ENCODE data around the gene PTPRR. TPM values are rescaled to one million over a fixed set of nuclear protein-coding genes. Genes with fewer than 3 reads are reported as not detected.

The PTPRR gene
- total and polyA plus RNA-seq, 2 donors (not counting 3 experiments of a cell fraction or from before 2014, with no cell fraction given) = 0.46 to 1.1 TPM

DNA sequence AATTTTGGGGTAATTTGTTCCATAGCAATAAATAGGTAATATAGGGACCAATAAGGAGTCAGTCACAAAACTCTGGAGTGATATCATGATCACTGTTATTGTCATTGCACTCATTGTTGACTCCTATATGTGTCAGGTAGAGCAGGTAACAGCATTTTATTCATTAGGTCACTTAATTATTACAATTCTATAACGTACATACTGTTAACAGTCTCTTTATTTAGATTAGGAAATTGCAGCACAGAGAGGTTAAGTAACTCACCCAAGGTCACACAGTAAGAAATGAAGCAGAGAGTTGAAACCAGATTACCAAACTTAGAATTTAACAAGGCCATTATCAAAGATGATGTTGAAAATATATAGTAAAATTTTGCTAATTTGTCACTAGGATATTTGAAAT lies 233.6 kb downstream of the PTPRR start:
- no peak overlapping the region for H3K4me2 ChIP-seq (ENCODE audit: insufficient read depth, low read length)
- dilution Hi-C loops (cut with MboI; ENCODE audit: extremely low pct_ligation_motif_present, low sequenced_read_pairs) (no loop called here), intact Hi-C loops (cut with micrococcal nuclease) (loop anchor here (2.0 kb wide), 1 partner anchor 62 kb away; no protein-coding TSS in a partner anchor)
- H3K9me1 ChIP-seq (replicated peaks; ENCODE audit: control insufficient read depth, extremely low read depth, insufficient read depth, low read length) = no peaks in the 10 kb centered on the region
- H3K36me3 ChIP-seq (ENCODE audit: control insufficient read depth in 2 of 2, extremely low read depth in 1 of 2, insufficient read depth in 2 of 2, low read length in 2 of 2) = no peaks in the 10 kb centered on the region
- no peak for FAIRE-seq
- H3K27ac ChIP-seq (ENCODE audit: insufficient read depth, low read depth, low read length) = no peak overlapping the region
- H3K4me1 ChIP-seq (ENCODE audit: control insufficient read depth, extremely low read depth, insufficient read depth, low read length) = peaks cover 16% of the 10 kb centered on the region
- POLR2A ChIA-PET = no interaction called here
- H3K9ac ChIP-seq (replicated peaks; ENCODE audit: extremely low read depth, insufficient read depth, low read length) = no peak overlapping the region
- H4K20me1 ChIP-seq (replicated peaks; ENCODE audit: control insufficient read depth, extremely low read depth, insufficient read depth, low read length) = no peaks in the 10 kb centered on the region
- no TSS peak for BruUV-seq (replicated peaks)
- H3K4me3 ChIP-seq (replicated peaks in 1 of 3; ENCODE audit: insufficient read depth in 1 of 3, low read depth in 1 of 3, low read length in 3 of 3) = no peak overlapping the region
- H3K27me3 ChIP-seq (ENCODE audit: control insufficient read depth in 2 of 2, insufficient read depth in 2 of 2, low read length in 2 of 2) = no peaks in the 10 kb centered on the region
- TF ChIP-seq FOS (IDR thresholded peaks at IDR 0.05; ENCODE audit: borderline replicate concordance, insufficient read depth, low read length) = no peak
- TF ChIP-seq GATA2 (IDR thresholded peaks at IDR 0.05; ENCODE audit: insufficient read depth, insufficient read length, low read depth, low read length) = no peak
- TF ChIP-seq, protein P1, sequence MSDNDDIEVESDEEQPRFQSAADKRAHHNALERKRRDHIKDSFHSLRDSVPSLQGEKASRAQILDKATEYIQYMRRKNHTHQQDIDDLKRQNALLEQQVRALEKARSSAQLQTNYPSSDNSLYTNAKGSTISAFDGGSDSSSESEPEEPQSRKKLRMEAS (IDR thresholded peaks at IDR 0.05; ENCODE audit: insufficient read depth, insufficient read length) = no peak
- no peak for TF ChIP-seq POLR2AphosphoS5 (IDR thresholded peaks at IDR 0.05; ENCODE audit: insufficient read depth, low read depth, low read length)
- TF ChIP-seq JUN (IDR thresholded peaks at IDR 0.05; ENCODE audit: borderline replicate concordance, insufficient read depth, insufficient read length, low read depth) = no peak
- TF ChIP-seq EZH2 (IDR thresholded peaks at IDR 0.05; ENCODE audit: borderline replicate concordance, low read depth, low read length, severe bottlenecking) = no peak
- TF ChIP-seq MYC (IDR thresholded peaks at IDR 0.05; ENCODE audit: low read depth, low read length) = no peak
- TF ChIP-seq POLR2A (IDR thresholded peaks at IDR 0.05; ENCODE audit: low read depth, low read length) = no peak
- no peaks in the 10 kb centered on the region for H3K79me2 ChIP-seq (ENCODE audit: control insufficient read depth, insufficient read depth, low read length)
- no peaks in the 10 kb centered on the region for H3K9me3 ChIP-seq (replicated peaks; ENCODE audit: control insufficient read depth, insufficient read depth, low read length)
- DNase-seq (ENCODE audit: low read depth, low spot score) = no peak
- CTCF ChIA-PET = interaction anchor here (0.6 to 1.4 kb wide), 2 partner anchors 11 to 22 kb away, joined by 3 to 4 read pairs; no protein-coding TSS in a partner anchor
- H2AFZ ChIP-seq (ENCODE audit: low read depth, low read length) = no peak overlapping the region

DNA sequence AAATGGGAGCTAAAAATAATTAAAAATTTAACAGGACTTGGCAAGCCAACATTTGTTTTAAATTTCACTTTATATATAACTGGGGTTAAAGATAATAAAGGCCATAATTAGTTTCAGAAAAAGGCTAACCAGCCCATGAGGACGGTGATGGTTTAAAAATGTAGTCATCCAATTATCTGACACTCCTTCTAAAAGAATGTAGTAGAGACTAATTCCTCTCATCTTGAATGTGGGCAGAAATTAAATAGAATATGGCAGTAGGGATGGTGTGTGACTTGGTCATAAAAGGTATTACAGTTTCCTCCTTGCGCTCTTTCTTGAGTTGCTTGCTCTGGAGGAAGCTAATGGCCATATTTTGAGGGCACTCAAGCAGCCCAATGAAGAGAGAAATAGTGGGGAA lies 234.2 kb downstream of the PTPRR start:
- H3K9me3 ChIP-seq (replicated peaks; ENCODE audit: control insufficient read depth, insufficient read depth, low read length) = no peaks in the 10 kb centered on the region
- no peaks in the 10 kb centered on the region for H3K27me3 ChIP-seq (ENCODE audit: control insufficient read depth in 2 of 2, insufficient read depth in 2 of 2, low read length in 2 of 2)
- no peak overlapping the region for H2AFZ ChIP-seq (ENCODE audit: low read depth, low read length)
- no TSS peak for BruUV-seq (replicated peaks)
- intact Hi-C loops (cut with micrococcal nuclease) (loop anchor here (2.0 kb wide), 1 partner anchor 61 kb away; no protein-coding TSS in a partner anchor), dilution Hi-C loops (cut with MboI; ENCODE audit: extremely low pct_ligation_motif_present, low sequenced_read_pairs) (no loop called here)
- ChIA-PET POLR2A (no interaction called here), CTCF (interaction anchor here (0.6 to 1.4 kb wide), 5 partner anchors 10 to 80 kb away, joined by 3 to 6 read pairs (median 3); no protein-coding TSS in a partner anchor)
- H3K36me3 ChIP-seq (ENCODE audit: control insufficient read depth in 2 of 2, extremely low read depth in 1 of 2, insufficient read depth in 2 of 2, low read length in 2 of 2) = no peaks in the 10 kb centered on the region
- H3K9ac ChIP-seq (replicated peaks; ENCODE audit: extremely low read depth, insufficient read depth, low read length) = no peak overlapping the region
- peaks cover 10% of the 10 kb centered on the region for H3K4me1 ChIP-seq (ENCODE audit: control insufficient read depth, extremely low read depth, insufficient read depth, low read length)
- no peaks in the 10 kb centered on the region for H3K9me1 ChIP-seq (replicated peaks; ENCODE audit: control insufficient read depth, extremely low read depth, insufficient read depth, low read length)
- H3K27ac ChIP-seq (ENCODE audit: insufficient read depth, low read depth, low read length) = no peak overlapping the region
- H3K4me3 ChIP-seq (replicated peaks in 1 of 3; ENCODE audit: insufficient read depth in 1 of 3, low read depth in 1 of 3, low read length in 3 of 3) = no peak overlapping the region
- FAIRE-seq (no peak), DNase-seq (ENCODE audit: low read depth, low spot score) (no peak)
- no peak for TF ChIP-seq GATA2 (IDR thresholded peaks at IDR 0.05; ENCODE audit: insufficient read depth, insufficient read length, low read depth, low read length)
- no peak for TF ChIP-seq MYC (IDR thresholded peaks at IDR 0.05; ENCODE audit: low read depth, low read length)
- TF ChIP-seq, protein P1 (IDR thresholded peaks at IDR 0.05; ENCODE audit: insufficient read depth, insufficient read length) = no peak
- TF ChIP-seq EZH2 (IDR thresholded peaks at IDR 0.05; ENCODE audit: borderline replicate concordance, low read depth, low read length, severe bottlenecking) = no peak
- no peak for TF ChIP-seq JUN (IDR thresholded peaks at IDR 0.05; ENCODE audit: borderline replicate concordance, insufficient read depth, insufficient read length, low read depth)
- no peak for TF ChIP-seq POLR2A (IDR thresholded peaks at IDR 0.05; ENCODE audit: low read depth, low read length)
- TF ChIP-seq FOS (IDR thresholded peaks at IDR 0.05; ENCODE audit: borderline replicate concordance, insufficient read depth, low read length) = no peak
- TF ChIP-seq, protein P2, sequence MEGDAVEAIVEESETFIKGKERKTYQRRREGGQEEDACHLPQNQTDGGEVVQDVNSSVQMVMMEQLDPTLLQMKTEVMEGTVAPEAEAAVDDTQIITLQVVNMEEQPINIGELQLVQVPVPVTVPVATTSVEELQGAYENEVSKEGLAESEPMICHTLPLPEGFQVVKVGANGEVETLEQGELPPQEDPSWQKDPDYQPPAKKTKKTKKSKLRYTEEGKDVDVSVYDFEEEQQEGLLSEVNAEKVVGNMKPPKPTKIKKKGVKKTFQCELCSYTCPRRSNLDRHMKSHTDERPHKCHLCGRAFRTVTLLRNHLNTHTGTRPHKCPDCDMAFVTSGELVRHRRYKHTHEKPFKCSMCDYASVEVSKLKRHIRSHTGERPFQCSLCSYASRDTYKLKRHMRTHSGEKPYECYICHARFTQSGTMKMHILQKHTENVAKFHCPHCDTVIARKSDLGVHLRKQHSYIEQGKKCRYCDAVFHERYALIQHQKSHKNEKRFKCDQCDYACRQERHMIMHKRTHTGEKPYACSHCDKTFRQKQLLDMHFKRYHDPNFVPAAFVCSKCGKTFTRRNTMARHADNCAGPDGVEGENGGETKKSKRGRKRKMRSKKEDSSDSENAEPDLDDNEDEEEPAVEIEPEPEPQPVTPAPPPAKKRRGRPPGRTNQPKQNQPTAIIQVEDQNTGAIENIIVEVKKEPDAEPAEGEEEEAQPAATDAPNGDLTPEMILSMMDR (IDR thresholded peaks at IDR 0.05; ENCODE audit: extremely low read depth in 1 of 2, insufficient read depth in 1 of 2, low read depth in 1 of 2, low read length in 2 of 2) = no peak
- TF ChIP-seq POLR2AphosphoS5 (IDR thresholded peaks at IDR 0.05; ENCODE audit: insufficient read depth, low read depth, low read length) = no peak
- H3K4me2 ChIP-seq (ENCODE audit: insufficient read depth, low read length) = no peak overlapping the region
- H3K79me2 ChIP-seq (ENCODE audit: control insufficient read depth, insufficient read depth, low read length) = no peaks in the 10 kb centered on the region
- H4K20me1 ChIP-seq (replicated peaks; ENCODE audit: control insufficient read depth, extremely low read depth, insufficient read depth, low read length) = no peaks in the 10 kb centered on the region
